ENCODE measurements around the gene MRPL53. TPM values are rescaled to one million over a fixed set of nuclear protein-coding genes. Genes with fewer than 3 reads are reported as not detected.
A peak's percentile ranks its signal among the peaks of the same experiment; 100 is the strongest.

The MRPL53 gene
- total RNA-seq, 1 experiment from 2014 or later: 52.1 TPM

- H3K4me3 Mint-ChIP-seq: peak overlapping the region; percentile 79
- peaks cover 96% of the 10 kb centered on the region for H3K27me3 Mint-ChIP-seq (ENCODE audit: low read depth)
- ChIA-PET POLR2A (interaction anchor here (1.0 to 1.5 kb wide), 3 partner anchors 15 to 60 kb away, joined by 3 to 4 read pairs (median 3); partner anchors contain the start of genes CCDC142 and TTC31), CTCF (interaction anchor here (0.8 to 6.0 kb wide), 9 partner anchors 9 to 164 kb away, joined by 3 to 43 read pairs (median 3); partner anchors contain the start of genes CCDC142, TTC31 and WBP1)
- no peak overlapping the region for H3K27ac Mint-ChIP-seq
- H3K9me3 Mint-ChIP-seq: no peaks in the 10 kb centered on the region
- ATAC-seq: peak; percentile 13
- H3K36me3 Mint-ChIP-seq: peaks cover 7% of the 10 kb centered on the region
- H3K4me1 Mint-ChIP-seq: peaks cover 43% of the 10 kb centered on the region
- peak; percentile 63 for DNase-seq (ENCODE audit: low spot score)
- TF ChIP-seq ARID4B (CRISPR knock-in tag; IDR thresholded peaks at IDR 0.05; ENCODE audit: borderline replicate concordance): no peak; the same call in 1 of the 2 replicates
- no peak for TF ChIP-seq AR (CRISPR knock-in tag; IDR thresholded peaks at IDR 0.05)
- TF ChIP-seq EMX1 (CRISPR knock-in tag; IDR thresholded peaks at IDR 0.05): no peak
- TF ChIP-seq NR1H2 (CRISPR knock-in tag; IDR thresholded peaks at IDR 0.05): no peak
- TF ChIP-seq ZNF232 (CRISPR knock-in tag; IDR thresholded peaks at IDR 0.05): no peak
- TF ChIP-seq MAX (CRISPR knock-in tag; IDR thresholded peaks at IDR 0.05): peak; percentile 90
- no peak for TF ChIP-seq E2F5 (CRISPR knock-in tag; IDR thresholded peaks at IDR 0.05)
- TF ChIP-seq ZSCAN18 (CRISPR knock-in tag; IDR thresholded peaks at IDR 0.05): no peak
- no peak for TF ChIP-seq ZNF416 (CRISPR knock-in tag; IDR thresholded peaks at IDR 0.05)
- no peak for TF ChIP-seq FOXJ3 (CRISPR knock-in tag; IDR thresholded peaks at IDR 0.05; ENCODE audit: borderline replicate concordance)
- 0 out of 2 replicates have a peak, but pooled peaks have one; percentile 20 for TF ChIP-seq MYBL2 (CRISPR knock-in tag; IDR thresholded peaks at IDR 0.05)
- TF ChIP-seq HMGA2 (CRISPR knock-in tag; IDR thresholded peaks at IDR 0.05): no peak
- TF ChIP-seq NR3C1 (CRISPR knock-in tag; conservative IDR thresholded peaks at IDR 0.05; ENCODE audit: low read depth): no peak
- no peak for TF ChIP-seq PREB (CRISPR knock-in tag; IDR thresholded peaks at IDR 0.05; ENCODE audit: borderline replicate concordance)
- TF ChIP-seq SMAD4 (CRISPR knock-in tag; IDR thresholded peaks at IDR 0.05): no peak
- TF ChIP-seq TEAD4 (CRISPR knock-in tag; IDR thresholded peaks at IDR 0.05): no peak
- TF ChIP-seq ERG (CRISPR knock-in tag; IDR thresholded peaks at IDR 0.05): no peak
- no peak for TF ChIP-seq ZNF425 (CRISPR knock-in tag; conservative IDR thresholded peaks at IDR 0.05)
These were observed 26.2 kb upstream of the MRPL53 start for GRCh38 chr2:74498500-74499266.

Data from WTC11 (cell line).